Measurements from ENCODE around the gene AJUBA. TPM values are rescaled to one million over a fixed set of nuclear protein-coding genes. Genes with fewer than 3 reads are reported as not detected.

AJUBA gene
- total and polyA plus RNA-seq, 4 experiments from 2014 or later: 0.30 to 3.9 (median 2.1) TPM

GRCh38 chr14:22928237-22929103, 53.9 kb downstream of the AJUBA start:
- Mint-ChIP-seq H3K27ac (peak overlapping the region in 1 of 7 donors; percentile 75), H3K9me3 (peaks cover 0 to 2% (median 0%) of the 10 kb centered on the region in 8 donors), H3K27me3 (no peaks in the 10 kb centered on the region), H3K4me1 (peaks cover 9 to 14% (median 10%) of the 10 kb centered on the region in 4 donors), H3K4me3 (no peak overlapping the region), H3K36me3 (peaks cover 23% of the 10 kb centered on the region in 2 donors)
- no peaks in the 10 kb centered on the region for H3K27me3 ChIP-seq (ENCODE audit: insufficient read depth, low read length)
- no peaks in the 10 kb centered on the region for H3K9me3 ChIP-seq (ENCODE audit: control insufficient read depth in 1 of 2, low read length in 2 of 2)
- CTCF ChIA-PET (ENCODE audit: partially characterized antibody): interaction anchor here (0.6 to 6.7 kb wide), 21 partner anchors 10 to 807 kb away, joined by 3 to 94 read pairs (median 5); partner anchors contain the start of genes ACIN1, AJUBA, C14orf119 and DAD1
- H3K4me3 ChIP-seq (ENCODE audit: low read length in 2 of 2): peak overlapping the region; percentile 66 to 99
- POLR2A ChIA-PET (ENCODE audit: partially characterized antibody): interaction anchor here (0.6 to 5.2 kb wide), 24 partner anchors 9 to 1491 kb away, joined by 3 to 120 read pairs (median 6); partner anchors contain the start of genes ACIN1, AJUBA, C14orf119 and DAD1
- intact Hi-C loops (cut with micrococcal nuclease): loop anchor here (1.0 to 5.0 kb wide), 9 partner anchors 9 to 374 kb away; partner anchors contain the start of genes DAD1, HAUS4, LRP10 and MRPL52
- H3K36me3 ChIP-seq (ENCODE audit: insufficient read depth, low read length): peaks cover 12% of the 10 kb centered on the region
- DNase-seq: peak in 1 of 5 donors; percentile 12
- peaks cover 17% of the 10 kb centered on the region for H3K4me1 ChIP-seq (ENCODE audit: insufficient read depth, low read length)
- H3K27ac ChIP-seq (ENCODE audit: low read depth, low read length): peak overlapping the region; percentile 91

- Histone ChIP-seq H3K4me1 (ENCODE audit: insufficient read depth, low read length) (peaks cover 17% of the 10 kb centered on the region), H3K27me3 (ENCODE audit: insufficient read depth, low read length) (no peaks in the 10 kb centered on the region), H3K27ac (ENCODE audit: low read depth, low read length) (no peak overlapping the region), H3K4me3 (ENCODE audit: low read length in 2 of 2) (no peak overlapping the region), H3K36me3 (ENCODE audit: insufficient read depth, low read length) (peaks cover 25% of the 10 kb centered on the region), H3K9me3 (ENCODE audit: control insufficient read depth in 1 of 2, low read length in 2 of 2) (no peaks in the 10 kb centered on the region)
- Mint-ChIP-seq H3K4me1 (peaks cover 3 to 8% (median 5%) of the 10 kb centered on the region in 4 donors), H3K27me3 (no peaks in the 10 kb centered on the region), H3K9me3 (peaks cover 0 to 2% (median 0%) of the 10 kb centered on the region in 8 donors), H3K36me3 (peaks cover 32 to 38% of the 10 kb centered on the region in 2 donors), H3K4me3 (peak overlapping the region in 1 of 8 donors; percentile 6), H3K27ac (peak overlapping the region in 2 of 7 donors; percentile 40 to 62)
- ChIA-PET CTCF (ENCODE audit: partially characterized antibody) (interaction anchor here (6.7 kb wide), 1 partner anchor 59 kb away, joined by 94 read pairs; the partner anchor contains the start of gene AJUBA), POLR2A (ENCODE audit: partially characterized antibody) (no interaction called here)
- DNase-seq: no peak
- intact Hi-C loops (cut with micrococcal nuclease): loop anchor here (5.0 kb wide), 1 partner anchor 376 kb away; the partner anchor contains the start of gene PPP1R3E
Measured at GRCh38 chr14:22926316-22926715, 56.0 kb downstream of the AJUBA start.

- intact Hi-C loops (cut with micrococcal nuclease): loop anchor here (5.0 kb wide), 1 partner anchor 377 kb away; the partner anchor contains the start of gene PPP1R3E
- Histone ChIP-seq H3K27ac (ENCODE audit: low read depth, low read length) (no peak overlapping the region), H3K27me3 (ENCODE audit: insufficient read depth, low read length) (no peaks in the 10 kb centered on the region), H3K4me1 (ENCODE audit: insufficient read depth, low read length) (peaks cover 17% of the 10 kb centered on the region), H3K4me3 (ENCODE audit: low read length in 2 of 2) (no peak overlapping the region), H3K9me3 (ENCODE audit: control insufficient read depth in 1 of 2, low read length in 2 of 2) (no peaks in the 10 kb centered on the region), H3K36me3 (ENCODE audit: insufficient read depth, low read length) (peaks cover 25% of the 10 kb centered on the region)
- Mint-ChIP-seq H3K36me3 (peaks cover 37 to 46% of the 10 kb centered on the region in 2 donors), H3K27ac (no peak overlapping the region), H3K9me3 (peaks cover 0 to 2% (median 0%) of the 10 kb centered on the region in 8 donors), H3K4me1 (peaks cover 4 to 10% (median 5%) of the 10 kb centered on the region in 4 donors), H3K4me3 (no peak overlapping the region), H3K27me3 (no peaks in the 10 kb centered on the region)
- DNase-seq: no peak
- ChIA-PET POLR2A (ENCODE audit: partially characterized antibody) (no interaction called here), CTCF (ENCODE audit: partially characterized antibody) (interaction anchor here (6.7 kb wide), 1 partner anchor 60 kb away, joined by 94 read pairs; the partner anchor contains the start of gene AJUBA)
Measured at GRCh38 chr14:22925513-22925912, 56.8 kb downstream of the AJUBA start.

GRCh38 chr14:22923746-22924145, 58.6 kb downstream of the AJUBA start:
- Histone ChIP-seq H3K9me3 (ENCODE audit: control insufficient read depth in 1 of 2, low read length in 2 of 2) (no peaks in the 10 kb centered on the region), H3K27me3 (ENCODE audit: insufficient read depth, low read length) (no peaks in the 10 kb centered on the region), H3K36me3 (ENCODE audit: insufficient read depth, low read length) (peaks cover 25% of the 10 kb centered on the region), H3K4me1 (ENCODE audit: insufficient read depth, low read length) (peaks cover 19% of the 10 kb centered on the region), H3K27ac (ENCODE audit: low read depth, low read length) (no peak overlapping the region), H3K4me3 (ENCODE audit: low read length in 2 of 2) (no peak overlapping the region)
- peaks cover 37 to 57% of the 10 kb centered on the region in 2 donors for H3K36me3 Mint-ChIP-seq
- no peak for DNase-seq
- intact Hi-C loops (cut with micrococcal nuclease): no loop called here
- peaks cover 0 to 4% of the 10 kb centered on the region in 2 donors for H3K27me3 Mint-ChIP-seq
- H3K4me3 Mint-ChIP-seq: no peak overlapping the region
- peaks cover 0 to 9% (median 0%) of the 10 kb centered on the region in 8 donors for H3K9me3 Mint-ChIP-seq
- H3K4me1 Mint-ChIP-seq: peaks cover 4 to 19% (median 14%) of the 10 kb centered on the region in 4 donors
- CTCF ChIA-PET (ENCODE audit: partially characterized antibody): interaction anchor here (1.3 to 1.4 kb wide), 2 partner anchors 48 to 63 kb away, joined by 3 to 5 read pairs; no protein-coding TSS in a partner anchor
- no peak overlapping the region for H3K27ac Mint-ChIP-seq
- POLR2A ChIA-PET (ENCODE audit: partially characterized antibody): no interaction called here

- peak overlapping the region in 2 of 7 donors; percentile 50 to 84 for H3K27ac Mint-ChIP-seq
- H3K4me1 Mint-ChIP-seq: peaks cover 11 to 30% (median 19%) of the 10 kb centered on the region in 4 donors
- Histone ChIP-seq H3K27ac (ENCODE audit: low read depth, low read length) (no peak overlapping the region), H3K4me1 (ENCODE audit: insufficient read depth, low read length) (peaks cover 17% of the 10 kb centered on the region), H3K9me3 (ENCODE audit: control insufficient read depth in 1 of 2, low read length in 2 of 2) (no peaks in the 10 kb centered on the region), H3K4me3 (ENCODE audit: low read length in 2 of 2) (no peak overlapping the region), H3K36me3 (ENCODE audit: insufficient read depth, low read length) (peaks cover 25% of the 10 kb centered on the region), H3K27me3 (ENCODE audit: insufficient read depth, low read length) (no peaks in the 10 kb centered on the region)
- CTCF ChIA-PET (ENCODE audit: partially characterized antibody): interaction anchor here (0.8 kb wide), 2 partner anchors 99 to 146 kb away, joined by 3 read pairs; no protein-coding TSS in a partner anchor
- intact Hi-C loops (cut with micrococcal nuclease): no loop called here
- H3K4me3 Mint-ChIP-seq: no peak overlapping the region
- DNase-seq: no peak
- POLR2A ChIA-PET (ENCODE audit: partially characterized antibody): interaction anchor here (0.6 to 0.7 kb wide), 2 partner anchors 8 to 965 kb away, joined by 3 to 4 read pairs; no protein-coding TSS in a partner anchor
- H3K9me3 Mint-ChIP-seq: peaks cover 0 to 9% (median 0%) of the 10 kb centered on the region in 8 donors
- peaks cover 0 to 4% of the 10 kb centered on the region in 2 donors for H3K27me3 Mint-ChIP-seq
- peaks cover 37 to 63% of the 10 kb centered on the region in 2 donors for H3K36me3 Mint-ChIP-seq
Measured at GRCh38 chr14:22922294-22922693, 60.1 kb downstream of the AJUBA start.

Other genes starting within 250 kb of the AJUBA start
- 100 to 1,000 TPM; 129 to 137 TPM for gene OXA1L, start 215.9 kb downstream of the AJUBA start, total RNA-seq
- 10 to 100 TPM; 54.6 to 66.1 TPM for gene OXA1L, start 215.9 kb downstream of the AJUBA start, polyA plus RNA-seq
- gene SLC7A7, start 167.1 kb downstream of the AJUBA start, total RNA-seq: 1 to 10 TPM in 1 of 2 experiments, under 1 TPM in 1; 0.70 to 1.5 TPM
- under 1 TPM; 0.21 to 0.75 TPM for gene SLC7A7, start 167.1 kb downstream of the AJUBA start, polyA plus RNA-seq
- gene MRPL52, start 152.7 kb downstream of the AJUBA start, total RNA-seq: 10 to 100 TPM; 58.0 to 68.3 TPM
- 100 to 1,000 TPM in 1 of 2 donors, 10 to 100 TPM in 1; 97.4 to 164 TPM for gene MRPL52, start 152.7 kb downstream of the AJUBA start, polyA plus RNA-seq
- 1 to 10 TPM; 3.0 to 3.8 TPM for gene MMP14, start 146.0 kb downstream of the AJUBA start, total RNA-seq
- gene MMP14, start 146.0 kb downstream of the AJUBA start, polyA plus RNA-seq: not detected
- 10 to 100 TPM; 93.1 to 98.1 TPM for gene LRP10, start 110.8 kb downstream of the AJUBA start, total RNA-seq
- 100 to 1,000 TPM in 1 of 2 donors, 10 to 100 TPM in 1; 92.0 to 118 TPM for gene LRP10, start 110.8 kb downstream of the AJUBA start, polyA plus RNA-seq
- 1 to 10 TPM; 4.4 to 4.6 TPM for gene REM2, start 99.3 kb downstream of the AJUBA start, total RNA-seq
- 1 to 10 TPM in 1 of 2 donors, under 1 TPM in 1; 0.55 to 1.5 TPM for gene REM2, start 99.3 kb downstream of the AJUBA start, polyA plus RNA-seq
- gene RBM23, start 63.4 kb downstream of the AJUBA start, total RNA-seq: 100 to 1,000 TPM; 119 to 123 TPM
- gene RBM23, start 63.4 kb downstream of the AJUBA start, polyA plus RNA-seq: 10 to 100 TPM; 57.1 to 58.3 TPM
- 10 to 100 TPM; 25.8 to 30.5 TPM for gene PRMT5, start 53.2 kb downstream of the AJUBA start, total RNA-seq
- 10 to 100 TPM; 50.6 to 65.1 TPM for gene PRMT5, start 53.2 kb downstream of the AJUBA start, polyA plus RNA-seq
- 10 to 100 TPM; 32.6 to 35.7 TPM for gene HAUS4, start 25.5 kb downstream of the AJUBA start, total RNA-seq
- gene HAUS4, start 25.5 kb downstream of the AJUBA start, polyA plus RNA-seq: 10 to 100 TPM; 29.1 to 31.3 TPM
- 10 to 100 TPM; 13.2 to 13.3 TPM for gene C14orf93, start 27.6 kb upstream of the AJUBA start, total RNA-seq
- 1 to 10 TPM; 6.0 to 7.9 TPM for gene C14orf93, start 27.6 kb upstream of the AJUBA start, polyA plus RNA-seq
- gene PSMB5, start 52.3 kb upstream of the AJUBA start, total RNA-seq: 10 to 100 TPM; 31.4 to 33.6 TPM
- gene PSMB5, start 52.3 kb upstream of the AJUBA start, polyA plus RNA-seq: 10 to 100 TPM; 52.9 to 56.6 TPM
- gene PSMB11, start 59.7 kb upstream of the AJUBA start, total RNA-seq: not detected
- gene PSMB11, start 59.7 kb upstream of the AJUBA start, polyA plus RNA-seq: not detected
- gene CDH24, start 75.0 kb upstream of the AJUBA start, total RNA-seq: 1 to 10 TPM; 1.3 to 1.6 TPM
- gene CDH24, start 75.0 kb upstream of the AJUBA start, polyA plus RNA-seq: under 1 TPM; 0.15 to 0.53 TPM
- 100 to 1,000 TPM; 317 to 327 TPM for gene ACIN1, start 112.6 kb upstream of the AJUBA start, total RNA-seq
- 10 to 100 TPM in 1 of 2 donors, 1 to 10 TPM in 1; 1.2 to 20.5 TPM for gene ACIN1, start 112.6 kb upstream of the AJUBA start, polyA plus RNA-seq
- 10 to 100 TPM; 49.7 to 54.0 TPM for gene C14orf119, start 113.0 kb upstream of the AJUBA start, total RNA-seq
- gene C14orf119, start 113.0 kb upstream of the AJUBA start, polyA plus RNA-seq: 100 to 1,000 TPM in 1 of 2 donors, 10 to 100 TPM in 1; 80.1 to 147 TPM
- not detected for gene CIROP, start 122.4 kb upstream of the AJUBA start, total RNA-seq
- not detected for gene CIROP, start 122.4 kb upstream of the AJUBA start, polyA plus RNA-seq
- under 1 TPM; 0.69 to 0.84 TPM for gene CEBPE, start 136.7 kb upstream of the AJUBA start, total RNA-seq
- gene CEBPE, start 136.7 kb upstream of the AJUBA start, polyA plus RNA-seq: under 1 TPM; 0.16 to 0.35 TPM
- gene SLC7A8, start 201.1 kb upstream of the AJUBA start, total RNA-seq: 1 to 10 TPM; 2.4 to 4.1 TPM
- gene SLC7A8, start 201.1 kb upstream of the AJUBA start, polyA plus RNA-seq: under 1 TPM; 0.56 to 0.62 TPM